SKM-1 treated with dmso at 0.1 percent for 144 hours (cell line): ENCODE measurements around the gene DEGS2.
A peak's percentile ranks its signal among the peaks of the same experiment; 100 is the strongest.

ENCODE experiments used
- DNase-seq: peaks from one replicate; lab custom pipeline; 2025; ENCODE audit not compliant: unreplicated experiment; lab: John Stamatoyannopoulos, UW

The DEGS2 gene

DNA sequence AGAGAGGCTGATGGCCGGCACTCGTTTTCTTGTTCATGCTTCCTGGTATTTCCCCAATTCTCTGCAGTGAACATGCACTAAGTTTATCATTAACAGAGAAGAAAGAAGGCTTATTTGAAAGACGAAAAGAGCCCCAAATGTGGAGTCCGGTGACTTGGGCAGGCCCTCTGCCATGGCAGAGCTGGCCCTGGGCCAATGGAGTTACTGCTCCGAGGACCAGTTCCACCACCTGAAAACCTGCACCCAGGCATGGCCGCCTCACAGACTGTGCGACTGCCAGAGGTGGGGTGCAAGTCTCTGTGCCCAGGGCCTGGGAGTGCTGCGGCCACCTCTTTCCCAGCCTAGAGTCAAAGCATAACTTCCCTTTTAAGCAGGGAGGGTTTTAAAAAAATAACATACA, 24.9 kb downstream of the DEGS2 start:
- no peak for DNase-seq

DNA sequence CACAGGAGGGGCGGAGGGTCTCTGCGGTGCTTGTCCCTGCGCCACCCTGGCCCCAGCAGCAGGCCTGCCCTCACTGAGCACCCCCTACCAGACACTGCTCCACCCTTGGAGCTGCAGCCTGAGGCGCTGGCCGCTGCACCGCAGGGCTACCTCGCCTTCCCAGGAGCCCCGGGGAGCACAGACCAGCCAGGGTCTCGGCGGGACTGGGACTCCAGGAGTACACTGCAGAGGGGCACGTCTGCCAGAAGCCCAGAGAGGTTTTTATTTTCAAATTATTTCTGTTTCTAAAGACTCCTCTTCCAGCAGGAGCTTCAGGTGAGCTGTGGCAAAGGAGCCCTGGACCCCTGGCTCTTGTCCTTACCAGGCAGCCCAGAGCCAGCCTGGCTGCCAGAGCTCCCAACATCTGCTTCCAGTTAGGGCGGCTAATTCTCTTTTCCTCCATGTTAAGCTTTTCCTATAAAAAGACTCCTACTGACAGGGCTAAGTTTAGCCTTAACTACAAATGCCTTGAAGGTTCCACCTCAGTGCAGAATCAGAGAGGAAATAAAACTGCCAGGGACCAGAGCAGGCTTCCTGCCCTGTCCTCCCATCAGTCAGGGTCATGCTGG, 26.4 kb downstream of the DEGS2 start:
- DNase-seq = no peak

- DNase-seq = no peak
Measured at GRCh38 chr14:100132161-100132902, 27.1 kb downstream of the DEGS2 start.

GRCh38 chr14:100131181-100131580, 28.3 kb downstream of the DEGS2 start:
- DNase-seq = no peak

GRCh38 chr14:100130521-100130920, 28.9 kb downstream of the DEGS2 start:
- no peak for DNase-seq

GRCh38 chr14:100129161-100129589, 30.3 kb downstream of the DEGS2 start:
- DNase-seq = no peak

DNA sequence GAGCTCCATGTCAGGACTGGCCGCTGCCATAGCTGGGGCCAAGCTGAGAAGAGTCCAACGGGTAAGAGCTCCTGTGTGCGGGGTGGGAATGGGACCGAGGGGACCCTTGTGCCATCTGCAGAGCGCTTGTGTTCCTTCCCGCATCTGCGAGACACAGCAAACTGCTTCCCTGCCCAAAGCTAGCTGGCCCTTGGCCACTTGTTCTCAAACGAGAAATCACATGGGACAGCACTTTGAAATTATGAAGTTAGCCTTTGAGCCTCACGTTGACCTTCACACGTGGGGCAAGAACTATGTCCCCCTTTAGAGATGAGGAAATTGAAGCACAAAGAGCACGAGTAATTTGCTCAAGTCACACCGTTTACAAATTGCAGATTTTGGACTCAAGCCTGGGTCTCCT, 30.8 kb downstream of the DEGS2 start:
- DNase-seq = no peak

GRCh38 chr14:100127853-100128455, 31.5 kb downstream of the DEGS2 start:
- DNase-seq = no peak

- DNase-seq = no peak
Measured at GRCh38 chr14:100126401-100126800, 33.0 kb downstream of the DEGS2 start.

GRCh38 chr14:100124551-100125088, 34.8 kb downstream of the DEGS2 start:
- DNase-seq = no peak

GRCh38 chr14:100123618-100124017, 35.8 kb downstream of the DEGS2 start:
- no peak for DNase-seq

DNA sequence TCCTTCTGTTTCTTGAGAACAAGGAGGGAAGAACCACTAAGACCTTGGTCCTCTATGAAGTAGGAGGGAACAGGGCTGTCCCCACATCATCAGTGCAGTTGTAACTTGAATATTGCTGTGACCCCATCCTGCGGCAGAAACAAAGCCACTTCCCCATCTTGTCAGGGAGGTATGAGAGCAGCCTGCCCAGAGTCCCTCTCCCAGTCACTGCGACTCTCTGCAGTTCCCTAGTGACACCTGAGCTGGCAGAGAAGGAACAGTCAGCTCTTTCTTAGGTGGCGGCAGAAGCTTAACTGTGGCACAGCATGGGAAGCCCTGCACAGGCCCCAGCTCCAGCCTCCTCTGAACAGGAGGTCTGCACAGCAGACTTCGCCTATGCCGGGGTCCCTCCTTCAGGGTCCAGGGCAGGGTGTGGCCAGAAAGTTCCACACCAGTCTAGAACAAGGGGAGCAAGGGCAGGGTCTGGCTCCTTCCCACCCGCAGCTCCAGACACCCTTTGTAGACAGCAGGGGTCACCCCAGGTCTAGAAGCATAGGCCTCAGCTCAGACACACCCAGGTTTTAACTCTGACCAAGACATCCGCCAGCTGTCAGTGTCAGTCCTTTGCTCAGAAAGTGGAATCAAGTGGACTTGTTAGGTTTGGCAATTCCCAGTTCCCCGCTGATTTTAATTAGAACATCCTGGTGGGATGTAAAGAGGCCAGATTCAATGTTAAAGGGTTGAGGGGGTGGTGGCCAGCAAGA, 36.8 kb downstream of the DEGS2 start:
- DNase-seq = peak; percentile 56

- DNase-seq = no peak
Measured at GRCh38 chr14:100121643-100122480, 37.6 kb downstream of the DEGS2 start.

DNA sequence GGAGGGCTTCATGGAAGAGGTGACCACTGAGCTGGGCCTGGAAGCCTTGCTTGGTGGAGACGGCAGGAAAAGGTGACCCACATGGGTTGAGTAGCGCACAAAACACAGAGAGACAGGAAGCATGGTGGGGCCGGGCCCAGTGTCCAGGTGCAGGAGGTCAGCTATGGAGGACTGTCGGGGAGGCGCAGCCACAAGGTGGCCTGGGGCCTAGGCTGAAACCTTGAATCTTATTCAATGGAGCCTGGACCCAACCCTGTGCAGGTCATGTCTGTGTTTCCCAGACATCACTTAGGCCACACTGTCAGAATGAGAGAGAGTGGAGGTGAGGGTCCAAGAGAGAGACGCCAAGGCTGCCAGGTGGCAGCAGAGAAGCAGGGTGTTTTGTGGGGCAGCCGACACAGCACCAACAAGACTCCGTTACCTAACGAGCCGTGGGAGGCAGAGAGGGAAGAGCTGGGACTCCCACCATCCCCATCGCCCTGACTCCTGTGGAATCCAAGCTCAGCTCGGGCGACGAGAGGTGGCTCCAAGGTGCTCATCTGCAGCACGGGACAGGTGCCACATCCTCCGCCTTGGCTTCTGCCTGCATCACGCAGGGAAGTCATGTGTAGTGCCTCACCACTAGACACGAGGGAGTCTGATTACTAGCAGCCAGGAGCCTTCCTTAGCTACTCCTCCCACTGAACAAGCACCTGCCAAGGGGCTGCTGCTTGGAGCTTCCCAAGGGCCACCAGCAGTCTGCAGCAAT, 38.7 kb downstream of the DEGS2 start:
- no peak for DNase-seq

DNA sequence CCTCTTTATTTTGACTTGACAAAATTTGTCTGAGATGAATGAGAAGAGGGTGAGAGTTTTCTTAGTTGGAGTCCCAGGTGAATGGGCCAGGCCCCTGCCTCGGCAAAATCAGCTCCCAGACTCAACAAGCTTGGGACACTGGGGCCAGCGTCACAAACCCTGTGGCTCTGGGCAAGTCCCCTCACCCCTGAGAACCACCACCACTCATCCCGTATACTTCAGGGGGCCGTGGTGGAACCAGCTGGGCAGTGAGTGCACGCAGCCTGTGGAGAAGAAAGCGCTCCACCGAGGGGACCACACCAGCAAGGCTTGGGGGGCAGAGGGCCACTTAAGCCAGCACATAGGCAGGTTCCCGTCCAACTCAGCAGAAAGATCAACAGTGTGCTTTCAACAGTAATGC, 40.2 kb downstream of the DEGS2 start:
- no peak for DNase-seq

- DNase-seq = no peak
Measured at GRCh38 chr14:100118396-100119011, 40.9 kb downstream of the DEGS2 start.

- DNase-seq = no peak
Measured at GRCh38 chr14:100117633-100118395, 41.6 kb downstream of the DEGS2 start.

- DNase-seq = no peak
Measured at GRCh38 chr14:100117026-100117425, 42.4 kb downstream of the DEGS2 start.

DNA sequence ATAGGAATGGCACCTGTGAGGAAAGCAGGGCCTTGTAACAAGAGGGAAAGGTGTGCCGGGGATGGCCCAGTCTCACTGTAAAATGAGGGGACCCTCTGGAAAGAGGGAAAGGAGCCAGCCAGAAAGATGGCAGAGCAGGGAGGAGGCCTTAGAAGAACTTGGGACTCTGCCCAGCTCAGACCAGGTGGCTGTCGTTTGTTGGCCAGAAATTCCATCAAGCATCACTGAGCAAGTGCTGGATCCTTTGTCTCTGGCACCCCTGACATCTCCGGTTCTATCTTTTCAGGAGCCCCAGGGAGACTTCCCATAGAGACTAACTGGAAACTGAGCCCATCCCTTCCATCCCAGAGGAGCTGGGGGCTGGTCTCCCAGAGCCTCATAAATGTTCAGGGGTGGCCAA, 43.3 kb downstream of the DEGS2 start:
- DNase-seq = no peak
